ENCODE results near the gene NPR2.

Gene NPR2

GRCh38 chr9:35767458-35767857 is 23.9 kb upstream of the NPR2 start:
- no peak for ATAC-seq (ENCODE audit: insufficient read depth, low read depth)
- Histone ChIP-seq H2AFZ (ENCODE audit: low read depth, low read length) (no peak overlapping the region), H3K9me3 (ENCODE audit: insufficient read depth, low read length, severe bottlenecking) (no peaks in the 10 kb centered on the region), H4K20me1 (ENCODE audit: insufficient read depth, low read length) (peaks cover 3% of the 10 kb centered on the region), H3K36me3 (ENCODE audit: insufficient read depth, low read length) (peaks cover 5% of the 10 kb centered on the region; the same call in 1 of the 2 replicates), H3K4me3 (ENCODE audit: low read depth in 1 of 2, low read length in 2 of 2) (no peak overlapping the region), H3K4me1 (ENCODE audit: insufficient read depth, low read length) (no peaks in the 10 kb centered on the region), H3K27ac (ENCODE audit: low read length) (no peak overlapping the region), H3K79me2 (ENCODE audit: insufficient read depth, low read length) (peaks cover 37% of the 10 kb centered on the region), H3K9ac (ENCODE audit: low read depth, low read length) (no peak overlapping the region), H3K4me2 (ENCODE audit: insufficient read depth, low read length) (no peak overlapping the region), H3K27me3 (ENCODE audit: insufficient read depth, low read length, poor library complexity) (no peaks in the 10 kb centered on the region)
- no peak for DNase-seq
- TF ChIP-seq EZH2 (IDR thresholded peaks at IDR 0.05; ENCODE audit: borderline replicate concordance, low read depth, low read length, severe bottlenecking) (no peak), CTCF (IDR thresholded peaks at IDR 0.05; ENCODE audit: borderline replicate concordance, extremely low read depth, low read length, poor library complexity, severe bottlenecking) (no peak)

GRCh38 chr9:35769763-35770162 is 21.6 kb upstream of the NPR2 start:
- no peaks in the 10 kb centered on the region for H3K4me1 ChIP-seq (ENCODE audit: insufficient read depth, low read length)
- no peaks in the 10 kb centered on the region for H3K9me3 ChIP-seq (ENCODE audit: insufficient read depth, low read length, severe bottlenecking)
- peaks cover 27% of the 10 kb centered on the region for H3K79me2 ChIP-seq (ENCODE audit: insufficient read depth, low read length)
- peaks cover 5% of the 10 kb centered on the region; the same call in 1 of the 2 replicates for H3K36me3 ChIP-seq (ENCODE audit: insufficient read depth, low read length)
- H3K4me2 ChIP-seq (ENCODE audit: insufficient read depth, low read length): no peak overlapping the region
- no peak overlapping the region for H3K27ac ChIP-seq (ENCODE audit: low read length)
- no peak for TF ChIP-seq EZH2 (IDR thresholded peaks at IDR 0.05; ENCODE audit: borderline replicate concordance, low read depth, low read length, severe bottlenecking)
- TF ChIP-seq CTCF (IDR thresholded peaks at IDR 0.05; ENCODE audit: borderline replicate concordance, extremely low read depth, low read length, poor library complexity, severe bottlenecking): no peak
- no peak overlapping the region for H3K9ac ChIP-seq (ENCODE audit: low read depth, low read length)
- H3K27me3 ChIP-seq (ENCODE audit: insufficient read depth, low read length, poor library complexity): no peaks in the 10 kb centered on the region
- no peak overlapping the region for H3K4me3 ChIP-seq (ENCODE audit: low read depth in 1 of 2, low read length in 2 of 2)
- H2AFZ ChIP-seq (ENCODE audit: low read depth, low read length): no peak overlapping the region
- peaks cover 3% of the 10 kb centered on the region for H4K20me1 ChIP-seq (ENCODE audit: insufficient read depth, low read length)
- ATAC-seq (ENCODE audit: insufficient read depth, low read depth) (no peak), DNase-seq (no peak)

- Histone ChIP-seq H4K20me1 (ENCODE audit: insufficient read depth, low read length) (peaks cover 3% of the 10 kb centered on the region), H3K9me3 (ENCODE audit: insufficient read depth, low read length, severe bottlenecking) (no peaks in the 10 kb centered on the region), H3K4me3 (ENCODE audit: low read depth in 1 of 2, low read length in 2 of 2) (no peak overlapping the region), H3K4me2 (ENCODE audit: insufficient read depth, low read length) (no peak overlapping the region), H3K27ac (ENCODE audit: low read length) (no peak overlapping the region), H3K4me1 (ENCODE audit: insufficient read depth, low read length) (no peaks in the 10 kb centered on the region), H3K36me3 (ENCODE audit: insufficient read depth, low read length) (peaks cover 5% of the 10 kb centered on the region; the same call in 1 of the 2 replicates), H3K79me2 (ENCODE audit: insufficient read depth, low read length) (peaks cover 21% of the 10 kb centered on the region), H2AFZ (ENCODE audit: low read depth, low read length) (no peak overlapping the region), H3K9ac (ENCODE audit: low read depth, low read length) (no peak overlapping the region), H3K27me3 (ENCODE audit: insufficient read depth, low read length, poor library complexity) (no peaks in the 10 kb centered on the region)
- no peak for TF ChIP-seq CTCF (IDR thresholded peaks at IDR 0.05; ENCODE audit: borderline replicate concordance, extremely low read depth, low read length, poor library complexity, severe bottlenecking)
- no peak for TF ChIP-seq EZH2 (IDR thresholded peaks at IDR 0.05; ENCODE audit: borderline replicate concordance, low read depth, low read length, severe bottlenecking)
- no peak for ATAC-seq (ENCODE audit: insufficient read depth, low read depth)
- no peak for DNase-seq
Measured at GRCh38 chr9:35771075-35771433, 20.3 kb upstream of the NPR2 start.

GRCh38 chr9:35771534-35771933 is 19.9 kb upstream of the NPR2 start:
- no peaks in the 10 kb centered on the region for H3K4me1 ChIP-seq (ENCODE audit: insufficient read depth, low read length)
- no peak for DNase-seq
- no peak overlapping the region for H3K9ac ChIP-seq (ENCODE audit: low read depth, low read length)
- H3K79me2 ChIP-seq (ENCODE audit: insufficient read depth, low read length): peaks cover 19% of the 10 kb centered on the region
- H3K9me3 ChIP-seq (ENCODE audit: insufficient read depth, low read length, severe bottlenecking): no peaks in the 10 kb centered on the region
- no peak overlapping the region for H3K4me3 ChIP-seq (ENCODE audit: low read depth in 1 of 2, low read length in 2 of 2)
- H4K20me1 ChIP-seq (ENCODE audit: insufficient read depth, low read length): peaks cover 3% of the 10 kb centered on the region
- no peak for ATAC-seq (ENCODE audit: insufficient read depth, low read depth)
- H2AFZ ChIP-seq (ENCODE audit: low read depth, low read length): no peak overlapping the region
- TF ChIP-seq EZH2 (IDR thresholded peaks at IDR 0.05; ENCODE audit: borderline replicate concordance, low read depth, low read length, severe bottlenecking) (no peak), CTCF (IDR thresholded peaks at IDR 0.05; ENCODE audit: borderline replicate concordance, extremely low read depth, low read length, poor library complexity, severe bottlenecking) (no peak)
- no peaks in the 10 kb centered on the region for H3K27me3 ChIP-seq (ENCODE audit: insufficient read depth, low read length, poor library complexity)
- peaks cover 5% of the 10 kb centered on the region; the same call in 1 of the 2 replicates for H3K36me3 ChIP-seq (ENCODE audit: insufficient read depth, low read length)
- no peak overlapping the region for H3K4me2 ChIP-seq (ENCODE audit: insufficient read depth, low read length)
- no peak overlapping the region for H3K27ac ChIP-seq (ENCODE audit: low read length)

Measured in DND-41 (cell line).